ENCODE data around the gene CHST8.
A peak's percentile ranks its signal among the peaks of the same experiment; 100 is the strongest.
"Not testable (repeated sequence)": the region's sequence is repeated elsewhere in the genome, so short reads cannot be mapped to it uniquely, and the experiment has no call there.

Gene CHST8

GRCh38 chr19:33814181-33815165 lies 192.7 kb downstream of the CHST8 start:
- H3K9me3 Mint-ChIP-seq: no peaks in the 10 kb centered on the region
- no peak overlapping the region for H3K27ac Mint-ChIP-seq
- intact Hi-C loops (cut with micrococcal nuclease): no loop called here
- H3K4me1 Mint-ChIP-seq (ENCODE audit: low read depth): peaks cover 44% of the 10 kb centered on the region
- peaks cover 41% of the 10 kb centered on the region for H3K36me3 Mint-ChIP-seq (ENCODE audit: low read depth)
- no peaks in the 10 kb centered on the region for H3K27me3 Mint-ChIP-seq
- no peak overlapping the region for H3K4me3 Mint-ChIP-seq

GRCh38 chr19:33815380-33816340 lies 193.9 kb downstream of the CHST8 start:
- intact Hi-C loops (cut with micrococcal nuclease): no loop called here
- no peaks in the 10 kb centered on the region for H3K9me3 Mint-ChIP-seq
- peaks cover 29% of the 10 kb centered on the region for H3K36me3 Mint-ChIP-seq (ENCODE audit: low read depth)
- peaks cover 56% of the 10 kb centered on the region for H3K4me1 Mint-ChIP-seq (ENCODE audit: low read depth)
- H3K27ac Mint-ChIP-seq: peak overlapping the region; percentile 83
- H3K4me3 Mint-ChIP-seq: no peak overlapping the region
- no peaks in the 10 kb centered on the region for H3K27me3 Mint-ChIP-seq

- no peaks in the 10 kb centered on the region for H3K9me3 Mint-ChIP-seq
- H3K4me3 Mint-ChIP-seq: no peak overlapping the region
- peaks cover 56% of the 10 kb centered on the region for H3K4me1 Mint-ChIP-seq (ENCODE audit: low read depth)
- H3K36me3 Mint-ChIP-seq (ENCODE audit: low read depth): peaks cover 8% of the 10 kb centered on the region
- intact Hi-C loops (cut with micrococcal nuclease): no loop called here
- peak overlapping the region; percentile 83 for H3K27ac Mint-ChIP-seq
- no peaks in the 10 kb centered on the region for H3K27me3 Mint-ChIP-seq
Measured at GRCh38 chr19:33818411-33818810, 196.7 kb downstream of the CHST8 start.

- H3K9me3 Mint-ChIP-seq; H3K4me3 Mint-ChIP-seq; H3K27me3 Mint-ChIP-seq; H3K36me3 Mint-ChIP-seq (ENCODE audit: low read depth): not testable (repeated sequence)
- peaks cover 56% of the 10 kb centered on the region for H3K4me1 Mint-ChIP-seq (ENCODE audit: low read depth)
- H3K27ac Mint-ChIP-seq: peak overlapping the region; percentile 83
- intact Hi-C loops (cut with micrococcal nuclease): loop anchor here (1.0 kb wide), 1 partner anchor 21 kb away; no protein-coding TSS in a partner anchor
Measured at GRCh38 chr19:33819078-33819477, 197.3 kb downstream of the CHST8 start.

- Mint-ChIP-seq H3K4me1 (ENCODE audit: low read depth) (peaks cover 56% of the 10 kb centered on the region), H3K27ac (peak overlapping the region; percentile 83), H3K9me3 (no peaks in the 10 kb centered on the region), H3K4me3 (peak overlapping the region; percentile 74), H3K36me3 (ENCODE audit: low read depth) (no peaks in the 10 kb centered on the region), H3K27me3 (no peaks in the 10 kb centered on the region)
- intact Hi-C loops (cut with micrococcal nuclease): loop anchor here (1.0 kb wide), 1 partner anchor 21 kb away; no protein-coding TSS in a partner anchor
Measured at GRCh38 chr19:33819506-33819879, 197.7 kb downstream of the CHST8 start.

GRCh38 chr19:33819880-33820781 lies 198.4 kb downstream of the CHST8 start:
- Mint-ChIP-seq H3K9me3 (no peaks in the 10 kb centered on the region), H3K4me1 (ENCODE audit: low read depth) (peaks cover 56% of the 10 kb centered on the region), H3K4me3 (peak overlapping the region; percentile 74), H3K36me3 (ENCODE audit: low read depth) (no peaks in the 10 kb centered on the region), H3K27me3 (no peaks in the 10 kb centered on the region), H3K27ac (peak overlapping the region; percentile 83)
- intact Hi-C loops (cut with micrococcal nuclease): loop anchor here (1.0 to 2.0 kb wide), 2 partner anchors 22 to 25 kb away; no protein-coding TSS in a partner anchor

GRCh38 chr19:33821871-33822270 lies 200.1 kb downstream of the CHST8 start:
- Mint-ChIP-seq H3K27me3 (peaks cover 7% of the 10 kb centered on the region), H3K4me1 (ENCODE audit: low read depth) (peaks cover 43% of the 10 kb centered on the region), H3K27ac (no peak overlapping the region), H3K9me3 (no peaks in the 10 kb centered on the region), H3K4me3 (no peak overlapping the region), H3K36me3 (ENCODE audit: low read depth) (no peaks in the 10 kb centered on the region)
- intact Hi-C loops (cut with micrococcal nuclease): loop anchor here (2.0 kb wide), 1 partner anchor 27 kb away; no protein-coding TSS in a partner anchor
